Fibroblast of the conjunctiva (primary cell): ENCODE measurements around the gene COX15.
A peak's percentile ranks its signal among the peaks of the same experiment; 100 is the strongest.
"Not testable (repeated sequence)": the region's sequence is repeated elsewhere in the genome, so short reads cannot be mapped to it uniquely, and the experiment has no call there.

ENCODE experiments used
- DNase-seq: peaks from one replicate; pipeline ENCODE4 v3.0.0-alpha.2; 2010; ENCODE audit warnings: low read depth

The COX15 gene

GRCh38 chr10:99740933-99741559 is 9.1 kb upstream of the COX15 start:
- no peak for DNase-seq

DNA sequence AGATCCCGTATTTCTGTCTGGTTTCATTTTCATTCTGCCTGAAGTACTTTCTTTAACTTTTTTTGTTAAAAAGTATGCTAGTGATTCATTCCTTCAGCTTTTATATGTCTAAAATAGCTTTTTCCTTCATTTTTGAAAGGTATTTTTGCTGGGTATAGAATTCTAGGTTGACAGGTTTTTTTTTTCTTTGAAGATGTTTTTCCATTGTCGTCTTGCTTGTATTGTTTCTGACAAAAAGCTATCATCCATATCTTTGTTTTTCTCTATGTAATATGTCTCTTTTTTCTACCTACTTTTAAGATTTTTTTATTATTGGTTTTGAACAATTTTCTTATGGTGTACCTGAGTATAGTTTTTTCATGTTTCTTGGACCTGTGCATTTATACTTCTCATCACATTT is 8.3 kb upstream of the COX15 start:
- no peak for DNase-seq

GRCh38 chr10:99734111-99734510 is 2.2 kb upstream of the COX15 start:
- DNase-seq: not testable (repeated sequence)

GRCh38 chr10:99733366-99733765 is 1.4 kb upstream of the COX15 start:
- DNase-seq: no peak

GRCh38 chr10:99731306-99732032 is 458 bp downstream of the COX15 start:
- no peak for DNase-seq

DNA sequence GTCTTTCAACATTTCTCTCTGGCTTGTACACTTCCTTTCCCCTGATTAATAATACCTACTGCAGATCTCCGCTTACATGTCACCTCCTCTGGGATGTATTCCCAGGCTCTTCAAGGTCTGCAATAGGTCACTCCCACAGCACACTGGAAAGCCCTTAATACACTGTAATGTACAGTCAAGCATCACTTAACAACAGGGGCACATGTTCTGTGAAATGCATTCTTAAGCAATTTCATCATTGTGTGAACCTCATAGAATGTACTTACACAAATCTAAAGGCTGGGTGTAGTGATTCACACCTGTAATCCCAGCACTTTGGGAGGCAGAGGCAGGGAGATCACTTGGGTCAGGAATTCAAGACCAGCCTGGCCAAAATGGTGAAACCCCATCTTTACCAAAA is 1.9 kb downstream of the COX15 start:
- no peak for DNase-seq

DNA sequence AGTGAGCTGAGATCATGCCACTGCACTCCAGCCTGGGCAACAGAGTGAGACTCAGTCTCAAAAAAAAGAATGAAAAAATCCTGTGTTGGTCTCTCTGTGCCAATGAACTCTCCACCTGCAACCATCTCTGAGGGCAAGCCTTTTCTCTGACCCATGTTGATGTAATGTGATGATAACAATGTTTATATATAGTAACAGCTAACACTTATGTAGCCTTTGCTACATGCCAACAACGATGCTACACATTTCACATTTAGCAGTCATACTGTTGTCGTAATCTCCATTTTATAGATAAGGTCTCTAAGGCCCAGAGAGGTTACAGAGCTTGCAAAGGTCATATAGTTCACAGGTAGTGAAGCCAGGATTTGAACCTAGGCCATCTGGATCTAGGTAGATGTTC is 11.5 kb downstream of the COX15 start:
- no peak for DNase-seq

GRCh38 chr10:99714446-99714845 is 17.5 kb downstream of the COX15 start:
- DNase-seq: no peak

DNA sequence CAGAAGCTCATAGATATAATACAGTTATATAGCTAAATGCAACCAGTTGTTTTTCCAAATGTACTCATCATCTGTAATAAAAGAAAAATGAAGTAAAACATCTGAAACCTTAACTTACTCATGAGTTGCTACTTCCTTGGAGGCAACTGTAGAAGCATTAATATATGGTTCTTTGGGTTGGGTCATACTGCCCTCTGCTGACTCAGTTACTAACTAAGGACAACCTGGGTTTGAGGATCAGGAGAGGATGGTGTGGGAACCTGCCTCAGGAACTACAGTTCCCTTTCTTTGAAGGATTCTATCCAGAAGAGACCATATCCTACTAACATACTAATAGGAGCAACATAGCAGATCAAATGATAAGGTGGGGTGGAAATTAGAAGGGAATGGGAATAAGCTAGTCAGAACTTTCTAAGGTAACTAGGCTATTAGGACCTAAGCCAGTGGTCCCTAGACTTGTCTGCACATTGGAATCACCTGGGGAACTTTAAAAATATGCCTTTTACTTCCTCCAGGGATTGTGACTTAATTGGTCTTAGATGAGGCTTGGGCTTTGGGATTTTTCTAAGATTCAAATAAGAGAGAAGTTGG is 20.7 kb downstream of the COX15 start:
- DNase-seq: peak; percentile 46

DNA sequence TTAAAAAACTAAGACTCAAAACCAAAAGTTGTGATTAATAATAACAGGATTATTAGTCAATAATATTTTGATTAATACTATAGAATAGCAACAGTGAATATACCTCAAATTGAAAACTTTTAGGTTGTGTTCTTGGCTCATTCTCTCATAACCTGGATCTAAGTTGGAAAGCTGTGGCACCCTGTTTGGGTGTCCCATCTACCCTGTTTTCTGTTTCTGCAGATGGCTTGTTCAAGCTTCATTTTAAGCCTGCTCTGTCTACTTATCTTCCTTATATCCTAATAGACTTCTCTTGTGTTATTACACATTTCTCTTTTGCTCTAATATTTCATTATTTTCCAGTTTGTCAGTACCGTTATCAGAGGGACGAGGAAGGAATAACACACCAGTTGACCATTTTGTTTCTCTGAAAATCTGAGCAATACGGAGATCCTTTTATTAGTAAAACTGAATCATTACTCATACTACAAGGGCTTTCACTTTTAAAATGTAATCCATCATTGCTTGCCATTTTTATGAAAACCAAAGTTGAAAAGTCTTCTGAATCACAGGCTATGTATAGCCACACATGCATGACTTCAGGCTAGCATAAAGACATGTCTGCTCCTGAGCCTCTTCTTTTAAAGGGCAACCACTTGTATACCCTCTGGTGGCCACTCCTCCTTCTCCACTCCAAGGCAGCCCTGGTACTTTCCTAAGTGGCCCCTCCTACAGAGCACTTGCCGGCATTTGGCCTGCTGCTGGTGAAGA is 22.3 kb downstream of the COX15 start:
- no peak for DNase-seq

- DNase-seq: no peak
Observed at GRCh38 chr10:99708428-99709012, 23.4 kb downstream of the COX15 start.

- DNase-seq: no peak
Observed at GRCh38 chr10:99700649-99701048, 31.3 kb downstream of the COX15 start.

DNA sequence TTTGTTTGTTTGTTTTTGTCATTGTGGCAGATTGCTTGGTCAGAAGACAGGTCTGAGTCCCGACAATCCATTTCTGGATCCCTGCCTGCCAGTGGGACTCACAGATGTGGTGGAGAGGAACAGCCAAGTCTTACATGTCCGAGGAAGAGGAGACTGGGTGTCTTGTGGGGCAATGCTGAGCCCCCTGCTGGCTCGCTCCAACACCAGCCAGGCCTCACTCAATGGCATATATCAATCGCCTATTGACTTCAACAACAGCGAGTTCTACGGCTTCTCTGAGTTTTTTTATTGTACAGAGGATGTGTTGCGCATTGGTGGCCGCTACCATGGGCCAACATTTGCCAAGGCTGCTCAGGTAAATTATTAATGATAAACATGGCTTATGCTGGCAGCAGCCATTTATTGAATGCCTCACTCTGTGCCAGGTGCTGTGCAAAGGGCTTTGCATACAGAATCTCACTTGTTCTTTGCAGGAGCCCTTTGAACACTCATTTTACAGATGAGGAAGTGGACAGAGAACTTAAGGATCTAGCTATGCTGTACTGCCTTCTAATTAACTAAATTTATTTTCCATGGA is 33.3 kb downstream of the COX15 start:
- no peak for DNase-seq

- no peak for DNase-seq
Observed at GRCh38 chr10:99695761-99696160, 36.2 kb downstream of the COX15 start.

- DNase-seq: peak; percentile 13
Observed at GRCh38 chr10:99693933-99694583, 37.9 kb downstream of the COX15 start.

DNA sequence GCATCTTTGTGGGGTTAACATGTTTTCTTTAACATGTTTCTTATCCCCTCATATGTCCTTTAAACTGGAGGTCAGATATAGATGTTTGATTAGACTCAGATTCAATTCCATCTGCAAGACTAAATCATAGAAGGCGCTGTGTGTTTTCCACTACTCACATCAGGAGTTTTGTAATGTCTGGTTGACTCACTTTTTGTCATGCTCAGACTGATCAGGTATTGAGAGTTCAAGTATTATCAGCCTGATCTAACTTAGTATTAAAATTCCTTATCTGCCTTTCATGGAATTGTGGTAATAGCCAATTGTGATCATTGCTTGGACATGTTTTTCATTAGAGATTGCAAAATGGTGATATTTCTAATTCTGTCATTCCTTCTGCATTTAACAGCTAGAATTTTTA is 42.5 kb downstream of the COX15 start:
- no peak for DNase-seq

GRCh38 chr10:99685597-99685967 is 46.3 kb downstream of the COX15 start:
- no peak for DNase-seq

DNA sequence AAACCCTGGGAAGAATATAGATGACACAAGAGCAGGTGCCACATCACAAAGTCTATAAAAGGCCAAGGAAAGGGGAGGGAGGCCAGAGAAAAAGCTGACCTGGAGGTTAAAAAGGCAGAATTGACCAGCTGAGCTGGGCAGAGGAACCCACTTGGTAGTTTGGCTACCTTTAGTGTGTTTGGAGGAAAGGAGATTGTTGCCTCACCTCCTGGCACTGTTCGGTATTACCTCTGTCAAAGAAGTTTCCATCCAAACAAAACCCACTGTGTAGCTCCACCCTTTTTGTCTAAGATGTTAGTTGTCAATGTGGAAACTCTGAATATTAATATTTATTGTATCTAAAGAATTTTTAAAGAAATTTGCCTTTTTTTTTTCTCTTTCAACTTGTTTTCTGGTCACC is 49.2 kb downstream of the COX15 start:
- DNase-seq: no peak
